ENCODE data around the gene MRPL37. TPM values are rescaled to one million over a fixed set of nuclear protein-coding genes. Genes with fewer than 3 reads are reported as not detected.
A peak's percentile ranks its signal among the peaks of the same experiment; 100 is the strongest.

Gene MRPL37
- 21.0 and 23.1 TPM in 2 replicates for polyA plus RNA-seq (2011; rRNA removed)
- 13.9 and 14.5 TPM in 2 replicates for polyA minus RNA-seq (2011; rRNA and poly(A)+ RNA removed)

DNA sequence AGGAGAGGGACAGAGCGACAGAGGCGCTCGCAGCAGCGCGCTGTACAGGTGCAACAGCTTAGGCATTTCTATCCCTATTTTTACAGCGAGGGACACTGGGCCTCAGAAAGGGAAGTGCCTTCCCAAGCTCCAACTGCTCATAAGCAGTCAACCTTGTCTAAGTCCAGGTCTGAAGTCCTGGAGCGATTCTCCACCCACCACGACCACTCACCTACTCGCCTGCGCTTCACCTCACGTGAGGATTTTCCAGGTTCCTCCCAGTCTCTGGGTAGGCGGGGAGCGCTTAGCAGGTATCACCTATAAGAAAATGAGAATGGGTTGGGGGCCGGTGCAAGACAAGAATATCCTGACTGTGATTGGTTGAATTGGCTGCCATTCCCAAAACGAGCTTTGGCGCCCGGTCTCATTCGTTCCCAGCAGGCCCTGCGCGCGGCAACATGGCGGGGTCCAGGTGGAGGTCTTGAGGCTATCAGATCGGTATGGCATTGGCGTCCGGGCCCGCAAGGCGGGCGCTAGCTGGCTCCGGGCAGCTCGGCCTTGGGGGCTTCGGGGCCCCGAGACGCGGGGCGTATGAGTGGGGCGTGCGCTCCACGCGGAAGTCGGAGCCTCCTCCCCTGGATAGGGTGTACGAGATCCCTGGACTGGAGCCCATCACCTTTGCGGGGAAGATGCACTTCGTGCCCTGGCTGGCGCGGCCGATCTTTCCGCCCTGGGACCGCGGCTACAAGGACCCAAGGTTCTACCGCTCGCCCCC lies at the start of gene MRPL37, which contains the start of gene CYB5RL:
Gene MRPL37, plus strand, starts transcription at position 403 of the 754 bp plus-strand sequence. Its CDS starts 77 bp downstream, at position 480.
Gene CYB5RL, minus strand, starts transcription at position 266 of the 754 bp plus-strand sequence. CDS start 4,414 bp downstream, outside the sequence.
- CTCF ChIA-PET, result interaction anchor here (0.6 to 1.4 kb wide), 6 partner anchors 10 to 321 kb away, joined by 3 to 5 read pairs (median 3); no protein-coding TSS in a partner anchor
- peak; percentile 77 for DNase-seq (ENCODE audit: low read depth)
- Histone ChIP-seq H3K4me3 (ENCODE audit: low read depth, low read length) (peak within 1 kb of the TSS; percentile 80), H3K27me3 (ENCODE audit: control insufficient read depth, insufficient read depth, low read length) (no peaks in the 10 kb centered on the region), H3K36me3 (ENCODE audit: control insufficient read depth, insufficient read depth, low read length) (no peaks in the 10 kb centered on the region; the same call in 1 of the 2 replicates)
- POLR2A ChIA-PET, result interaction anchor here (0.5 kb wide), 1 partner anchor 29 kb away, joined by 3 read pairs; no protein-coding TSS in a partner anchor
- TF ChIP-seq, protein P1, sequence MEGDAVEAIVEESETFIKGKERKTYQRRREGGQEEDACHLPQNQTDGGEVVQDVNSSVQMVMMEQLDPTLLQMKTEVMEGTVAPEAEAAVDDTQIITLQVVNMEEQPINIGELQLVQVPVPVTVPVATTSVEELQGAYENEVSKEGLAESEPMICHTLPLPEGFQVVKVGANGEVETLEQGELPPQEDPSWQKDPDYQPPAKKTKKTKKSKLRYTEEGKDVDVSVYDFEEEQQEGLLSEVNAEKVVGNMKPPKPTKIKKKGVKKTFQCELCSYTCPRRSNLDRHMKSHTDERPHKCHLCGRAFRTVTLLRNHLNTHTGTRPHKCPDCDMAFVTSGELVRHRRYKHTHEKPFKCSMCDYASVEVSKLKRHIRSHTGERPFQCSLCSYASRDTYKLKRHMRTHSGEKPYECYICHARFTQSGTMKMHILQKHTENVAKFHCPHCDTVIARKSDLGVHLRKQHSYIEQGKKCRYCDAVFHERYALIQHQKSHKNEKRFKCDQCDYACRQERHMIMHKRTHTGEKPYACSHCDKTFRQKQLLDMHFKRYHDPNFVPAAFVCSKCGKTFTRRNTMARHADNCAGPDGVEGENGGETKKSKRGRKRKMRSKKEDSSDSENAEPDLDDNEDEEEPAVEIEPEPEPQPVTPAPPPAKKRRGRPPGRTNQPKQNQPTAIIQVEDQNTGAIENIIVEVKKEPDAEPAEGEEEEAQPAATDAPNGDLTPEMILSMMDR (IDR thresholded peaks at IDR 0.05; ENCODE audit: insufficient read depth, low read depth, low read length), result no peak

GRCh38 chr1:54151013-54151412 lies 49.0 kb upstream of the MRPL37 start:
- Histone ChIP-seq H3K27me3 (ENCODE audit: control insufficient read depth, insufficient read depth, low read length) (no peaks in the 10 kb centered on the region), H3K36me3 (ENCODE audit: control insufficient read depth, insufficient read depth, low read length) (no peaks in the 10 kb centered on the region), H3K4me3 (ENCODE audit: low read depth, low read length) (no peak overlapping the region)
- TF ChIP-seq, protein P1 (IDR thresholded peaks at IDR 0.05; ENCODE audit: insufficient read depth, low read depth, low read length), result no peak
- POLR2A ChIA-PET, result no interaction called here
- no peak for DNase-seq (ENCODE audit: low read depth)
- CTCF ChIA-PET, result interaction anchor here (1.1 kb wide), 1 partner anchor 26 kb away, joined by 3 read pairs; no protein-coding TSS in a partner anchor

- CTCF ChIA-PET, result interaction anchor here (1.0 kb wide), 1 partner anchor 35 kb away, joined by 3 read pairs; no protein-coding TSS in a partner anchor
- no peak for DNase-seq (ENCODE audit: low read depth)
- TF ChIP-seq, protein P1 (IDR thresholded peaks at IDR 0.05; ENCODE audit: insufficient read depth, low read depth, low read length), result no peak
- POLR2A ChIA-PET, result no interaction called here
- Histone ChIP-seq H3K4me3 (ENCODE audit: low read depth, low read length) (no peak within 1 kb of the TSS), H3K27me3 (ENCODE audit: control insufficient read depth, insufficient read depth, low read length) (no peaks in the 10 kb centered on the region), H3K36me3 (ENCODE audit: control insufficient read depth, insufficient read depth, low read length) (no peaks in the 10 kb centered on the region)
Measured at GRCh38 chr1:54152696-54153095, 47.3 kb upstream of the MRPL37 start, which contains the start of gene CDCP2. TSS of gene CDCP2 (minus strand) at chr1:54153000. CDS start at chr1:54152922, 78 bp downstream.

DNA sequence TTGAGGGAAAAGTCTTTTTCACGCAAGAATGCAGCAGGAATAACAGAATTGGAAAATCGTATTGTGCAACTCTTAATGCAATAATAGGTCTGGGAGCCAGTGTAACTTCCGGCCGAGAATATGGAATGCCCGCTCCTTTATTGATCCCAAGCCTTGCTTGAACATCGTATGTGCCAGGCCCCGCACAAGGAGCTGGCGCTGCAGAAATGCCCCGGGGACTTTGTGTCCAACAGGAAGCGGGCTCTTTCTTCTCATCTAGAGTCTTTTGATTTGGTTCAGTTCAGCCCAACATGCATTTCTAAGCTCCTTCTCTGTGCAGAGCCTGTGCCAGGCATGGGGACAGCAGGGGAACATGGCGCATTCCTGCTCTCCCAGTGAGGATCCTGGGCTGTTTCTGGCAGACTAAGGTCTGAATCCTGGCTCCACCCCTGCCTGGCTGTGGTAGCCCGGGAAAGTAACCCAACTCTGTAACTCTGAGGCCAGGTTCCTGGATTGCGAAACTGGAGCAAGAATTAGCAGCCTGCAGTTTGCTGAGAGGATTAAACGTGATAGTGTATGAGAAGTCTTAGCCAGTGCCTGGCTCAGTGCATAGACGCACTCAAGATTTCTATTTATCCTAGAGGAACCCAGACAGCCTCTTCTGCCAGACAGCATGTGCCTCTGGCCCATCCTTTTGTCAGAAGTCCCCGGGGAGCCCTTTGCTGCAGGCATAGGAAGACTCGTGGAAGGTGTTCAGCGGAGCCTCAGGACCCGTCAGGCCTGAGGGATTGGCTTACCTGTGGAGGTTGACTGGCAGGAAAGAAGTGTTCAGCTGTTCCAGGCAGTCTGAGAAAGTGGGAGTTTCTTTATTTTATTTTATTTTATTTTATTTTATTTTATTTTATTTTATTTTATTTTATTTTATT lies 46.2 kb upstream of the MRPL37 start:
- Histone ChIP-seq H3K4me3 (ENCODE audit: low read depth, low read length) (no peak overlapping the region), H3K36me3 (ENCODE audit: control insufficient read depth, insufficient read depth, low read length) (no peaks in the 10 kb centered on the region), H3K27me3 (ENCODE audit: control insufficient read depth, insufficient read depth, low read length) (no peaks in the 10 kb centered on the region)
- ChIA-PET POLR2A (no interaction called here), CTCF (interaction anchor here (1.0 to 1.2 kb wide), 2 partner anchors 36 to 46 kb away, joined by 3 read pairs; partner anchors contain the start of genes CYB5RL and MRPL37)
- DNase-seq (ENCODE audit: low read depth), result no peak
- TF ChIP-seq, protein P1 (IDR thresholded peaks at IDR 0.05; ENCODE audit: insufficient read depth, low read depth, low read length), result no peak
